NCI-H128 (cell line): ENCODE measurements around the gene C5orf24.
"Not testable (repeated sequence)": the region's sequence is repeated elsewhere in the genome, so short reads cannot be mapped to it uniquely, and the experiment has no call there.

Source experiments
- DNase-seq: peaks from one replicate; lab custom pipeline; 2025; ENCODE audit not compliant: unreplicated experiment; lab: John Stamatoyannopoulos, UW

Gene C5orf24

GRCh38 chr5:134856465-134856864 lies 10.7 kb downstream of the C5orf24 start:
- DNase-seq: not testable (repeated sequence)

- no peak for DNase-seq
Measured at GRCh38 chr5:134857401-134857800, 11.6 kb downstream of the C5orf24 start.

GRCh38 chr5:134864707-134865106 lies 18.9 kb downstream of the C5orf24 start:
- DNase-seq: no peak

- DNase-seq: no peak
Measured at GRCh38 chr5:134873494-134873893, 27.7 kb downstream of the C5orf24 start.

- DNase-seq: peak; percentile 53
Measured at GRCh38 chr5:134873987-134874830, 28.4 kb downstream of the C5orf24 start, which contains the start of gene TXNDC15. TXNDC15 (plus strand) TSS chr5:134874371; CDS start chr5:134874428, 57 bp downstream.

- no peak for DNase-seq
Measured at GRCh38 chr5:134874831-134875655, 29.3 kb downstream of the C5orf24 start.

- no peak for DNase-seq
Measured at GRCh38 chr5:134877159-134877558, 31.4 kb downstream of the C5orf24 start.

- DNase-seq: no peak
Measured at GRCh38 chr5:134878403-134878802, 32.6 kb downstream of the C5orf24 start.

- DNase-seq: no peak
Measured at GRCh38 chr5:134879456-134879855, 33.7 kb downstream of the C5orf24 start.

- DNase-seq: not testable (repeated sequence)
Measured at GRCh38 chr5:134880937-134881336, 35.2 kb downstream of the C5orf24 start.

GRCh38 chr5:134881711-134882110 lies 35.9 kb downstream of the C5orf24 start:
- DNase-seq: not testable (repeated sequence)

- no peak for DNase-seq
Measured at GRCh38 chr5:134887593-134888159, 41.9 kb downstream of the C5orf24 start.

GRCh38 chr5:134889335-134889734 lies 43.6 kb downstream of the C5orf24 start:
- no peak for DNase-seq

GRCh38 chr5:134891473-134891872 lies 45.7 kb downstream of the C5orf24 start:
- no peak for DNase-seq

GRCh38 chr5:134892282-134892681 lies 46.5 kb downstream of the C5orf24 start:
- no peak for DNase-seq

- no peak for DNase-seq
Measured at GRCh38 chr5:134892926-134893325, 47.2 kb downstream of the C5orf24 start.

- no peak for DNase-seq
Measured at GRCh38 chr5:134893748-134894505, 48.2 kb downstream of the C5orf24 start.

- no peak for DNase-seq
Measured at GRCh38 chr5:134902071-134902801, 56.5 kb downstream of the C5orf24 start.

GRCh38 chr5:134904610-134905245 lies 59.0 kb downstream of the C5orf24 start, which contains the start of gene PCBD2:
PCBD2 (plus strand) TSS chr5:134905131; CDS start chr5:134905140, 9 bp downstream.
- DNase-seq: peak; percentile 38
